NCI-H748 (cell line): Measurements from ENCODE around the gene IL33.
A peak's percentile ranks its signal among the peaks of the same experiment; 100 is the strongest.

Source experiments
- DNase-seq: peaks from one replicate; lab custom pipeline; 2025; ENCODE audit not compliant: unreplicated experiment; lab: John Stamatoyannopoulos, UW

IL33 gene

GRCh38 chr9:6216002-6216401 lies 395 bp downstream of the IL33 start:
- DNase-seq: no peak

GRCh38 chr9:6216951-6217350 lies 1.3 kb downstream of the IL33 start:
- DNase-seq: no peak

GRCh38 chr9:6218099-6218502 lies 2.5 kb downstream of the IL33 start:
- DNase-seq: no peak

GRCh38 chr9:6219040-6219439 lies 3.4 kb downstream of the IL33 start:
- no peak for DNase-seq

GRCh38 chr9:6219981-6220380 lies 4.4 kb downstream of the IL33 start:
- DNase-seq: no peak

- DNase-seq: no peak
Observed at GRCh38 chr9:6224393-6225154, 9.0 kb downstream of the IL33 start.

- no peak for DNase-seq
Observed at GRCh38 chr9:6226696-6227095, 11.1 kb downstream of the IL33 start.

- no peak for DNase-seq
Observed at GRCh38 chr9:6229186-6229585, 13.6 kb downstream of the IL33 start.

- peak; percentile 99 for DNase-seq
Observed at GRCh38 chr9:6229619-6230018, 14.0 kb downstream of the IL33 start.

GRCh38 chr9:6230037-6230780 lies 14.6 kb downstream of the IL33 start:
- DNase-seq: no peak

- DNase-seq: no peak
Observed at GRCh38 chr9:6232336-6232945, 16.8 kb downstream of the IL33 start.

GRCh38 chr9:6234014-6234413 lies 18.4 kb downstream of the IL33 start:
- DNase-seq: no peak

GRCh38 chr9:6237267-6237666 lies 21.7 kb downstream of the IL33 start:
- DNase-seq: no peak

- no peak for DNase-seq
Observed at GRCh38 chr9:6239048-6239461, 23.4 kb downstream of the IL33 start.

GRCh38 chr9:6239694-6240093 lies 24.1 kb downstream of the IL33 start:
- DNase-seq: no peak

GRCh38 chr9:6243746-6244145 lies 28.1 kb downstream of the IL33 start:
- DNase-seq: no peak

- no peak for DNase-seq
Observed at GRCh38 chr9:6247266-6247665, 31.7 kb downstream of the IL33 start.

- no peak for DNase-seq
Observed at GRCh38 chr9:6268826-6269397, 53.3 kb downstream of the IL33 start.

- DNase-seq: no peak
Observed at GRCh38 chr9:6270896-6271295, 55.3 kb downstream of the IL33 start.

GRCh38 chr9:6271508-6272228 lies 56.1 kb downstream of the IL33 start:
- DNase-seq: no peak

GRCh38 chr9:6272229-6272598 lies 56.6 kb downstream of the IL33 start:
- no peak for DNase-seq
